Stimulated activated CD8-positive, alpha-beta memory T cell treated with anti-CD3 and anti-CD28 coated beads, Interleukin-4, amount 100 ng/mL, for 24 hours (primary cell): ENCODE data around the gene CIRBP.
A peak's percentile ranks its signal among the peaks of the same experiment; 100 is the strongest.
"Not testable (repeated sequence)": the region's sequence is repeated elsewhere in the genome, so short reads cannot be mapped to it uniquely, and the experiment has no call there.

Experiments
- DNase-seq: peaks from one replicate; pipeline ENCODE4 v3.0.0-alpha.2; 2020; ENCODE audit warnings: low read depth

The CIRBP gene

GRCh38 chr19:1244693-1245451, 24.3 kb upstream of the CIRBP start:
- DNase-seq: no peak

- DNase-seq: no peak
Observed at GRCh38 chr19:1245494-1246264, 23.5 kb upstream of the CIRBP start.

GRCh38 chr19:1246265-1247087, 22.7 kb upstream of the CIRBP start:
- DNase-seq: not testable (repeated sequence)

- no peak for DNase-seq
Observed at GRCh38 chr19:1247748-1248138, 21.4 kb upstream of the CIRBP start.

- DNase-seq: no peak
Observed at GRCh38 chr19:1248139-1248785, 20.9 kb upstream of the CIRBP start, which contains the start of gene MIDN. MIDN (plus strand) TSS chr19:1248583; CDS start chr19:1250297, 1,714 bp downstream.

GRCh38 chr19:1248786-1249297, 20.3 kb upstream of the CIRBP start:
- peak; percentile 73 for DNase-seq

- peak; percentile 90 for DNase-seq
Observed at GRCh38 chr19:1249298-1249989, 19.7 kb upstream of the CIRBP start.

GRCh38 chr19:1249990-1250436, 19.1 kb upstream of the CIRBP start:
- DNase-seq: no peak

- DNase-seq: no peak
Observed at GRCh38 chr19:1250437-1251260, 18.5 kb upstream of the CIRBP start.

GRCh38 chr19:1251330-1252220, 17.6 kb upstream of the CIRBP start:
- DNase-seq: no peak

- DNase-seq: no peak
Observed at GRCh38 chr19:1252221-1252820, 16.8 kb upstream of the CIRBP start.

GRCh38 chr19:1252821-1253513, 16.2 kb upstream of the CIRBP start:
- peak; percentile 71 for DNase-seq

GRCh38 chr19:1253514-1254080, 15.5 kb upstream of the CIRBP start:
- no peak for DNase-seq

- no peak for DNase-seq
Observed at GRCh38 chr19:1254081-1254527, 15.0 kb upstream of the CIRBP start.

GRCh38 chr19:1254530-1255185, 14.5 kb upstream of the CIRBP start:
- DNase-seq: no peak

GRCh38 chr19:1255186-1256161, 13.7 kb upstream of the CIRBP start:
- no peak for DNase-seq
